Right atrium auricular region (tissue), 2 donors: Measurements from ENCODE around the gene MGLL. TPM values are rescaled to one million over a fixed set of nuclear protein-coding genes. Genes with fewer than 3 reads are reported as not detected.

ENCODE experiments used
- DNase-seq: peaks from one replicate; pipeline ENCODE4 v3.0.0-alpha.2; 2019; ENCODE audit warnings: low spot score
- H3K27ac ChIP-seq, 2 donors: fragments of 200-600 bp; sonication (generic); 1 replicate in 1 of 2; 2 replicates in 1 of 2; pipeline ENCODE4 v1.5.1; 2016 to 2019
- H3K27me3 ChIP-seq, 2 donors: fragments of 200-600 bp; sonication (generic); one replicate each; pipeline versions ENCODE4 v1.5.1 to v1.6.0; 2017 to 2019
- H3K36me3 ChIP-seq: fragments of 200-600 bp; sonication (generic); one replicate; pipeline ENCODE4 v1.5.1; 2016
- H3K4me1 ChIP-seq, 2 donors: fragments of 200-600 bp; sonication (generic); one replicate each; pipeline versions ENCODE4 v1.5.1 to v1.6.0; 2017 to 2019
- H3K4me3 ChIP-seq, 2 donors: fragments of 200-600 bp; sonication (generic); 1 replicate in 1 of 2; 2 replicates in 1 of 2; pipeline ENCODE4 v1.5.1; 2017 to 2019; ENCODE audit warnings: mild to moderate bottlenecking in 1 of 2, moderate library complexity in 1 of 2
- H3K9me3 ChIP-seq, 2 donors: fragments of 200-600 bp; sonication (generic); one replicate each; pipeline ENCODE4 v1.5.1; 2019
- total RNA-seq, 2 donors: library from RNA; depleted of rRNA; stranded (reverse); fragments of >200 nt; gene quantifications; one replicate each; pipeline ENCODE4 v1.1.0, GENCODE V29; 2016
- TF ChIP-seq, protein P1 (sequence below), 2 donors: fragments of 200-600 bp; sonication (generic); IDR thresholded peaks; one replicate each; pipeline ENCODE4 v1.5.1; 2019; ENCODE audit warnings: antibody characterized with exemption in 2 of 2

The MGLL gene
- total RNA-seq, 2 donors from 2014 or later, result 36.3 to 46.4 TPM

DNA sequence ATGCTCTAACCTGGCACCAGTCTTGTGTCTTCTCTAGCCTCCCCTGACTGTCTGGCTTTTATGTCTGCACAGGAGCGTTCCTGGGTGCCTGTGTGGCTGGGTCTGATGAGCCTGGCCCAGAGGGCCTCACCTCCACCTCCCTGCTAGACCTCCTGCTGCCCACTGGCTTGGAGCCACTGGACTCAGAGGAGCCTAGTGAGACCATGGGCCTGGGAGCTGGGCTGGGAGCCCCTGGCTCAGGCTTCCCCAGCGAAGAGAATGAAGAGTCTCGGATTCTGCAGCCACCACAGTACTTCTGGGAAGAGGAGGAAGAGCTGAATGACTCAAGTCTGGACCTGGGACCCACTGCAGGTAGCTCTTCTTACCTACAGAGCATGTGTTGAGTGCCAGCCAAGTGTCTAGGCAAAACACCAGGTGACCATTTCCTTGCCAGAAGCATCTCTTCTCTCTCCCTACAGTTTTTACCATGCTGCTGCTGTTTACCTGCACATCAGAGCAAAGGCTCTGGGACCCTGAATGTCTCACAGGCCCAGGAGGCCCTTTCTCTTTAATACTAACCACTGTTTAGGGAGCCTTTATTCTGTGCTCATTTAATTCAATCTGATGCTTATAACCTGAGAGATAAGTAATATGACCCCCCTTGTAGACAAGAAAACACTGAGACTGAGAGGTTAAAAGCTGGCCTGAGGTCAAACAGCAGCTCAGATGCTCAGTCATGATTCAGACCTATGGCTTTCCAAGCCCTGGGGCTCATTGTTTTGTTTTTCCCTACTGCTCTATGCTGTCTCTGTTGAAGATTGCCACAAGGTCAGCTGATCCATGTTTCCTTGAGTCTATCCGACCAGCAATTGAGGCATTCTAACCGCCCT is 182.9 kb downstream of the MGLL start:
- H3K36me3 ChIP-seq, result no peaks in the 10 kb centered on the region
- no peaks in the 10 kb centered on the region for H3K9me3 ChIP-seq
- no peaks in the 10 kb centered on the region for H3K27me3 ChIP-seq
- no peak for DNase-seq
- H3K27ac ChIP-seq, result no peak overlapping the region
- H3K4me3 ChIP-seq, result no peak overlapping the region
- no peaks in the 10 kb centered on the region for H3K4me1 ChIP-seq
- TF ChIP-seq, protein P1, sequence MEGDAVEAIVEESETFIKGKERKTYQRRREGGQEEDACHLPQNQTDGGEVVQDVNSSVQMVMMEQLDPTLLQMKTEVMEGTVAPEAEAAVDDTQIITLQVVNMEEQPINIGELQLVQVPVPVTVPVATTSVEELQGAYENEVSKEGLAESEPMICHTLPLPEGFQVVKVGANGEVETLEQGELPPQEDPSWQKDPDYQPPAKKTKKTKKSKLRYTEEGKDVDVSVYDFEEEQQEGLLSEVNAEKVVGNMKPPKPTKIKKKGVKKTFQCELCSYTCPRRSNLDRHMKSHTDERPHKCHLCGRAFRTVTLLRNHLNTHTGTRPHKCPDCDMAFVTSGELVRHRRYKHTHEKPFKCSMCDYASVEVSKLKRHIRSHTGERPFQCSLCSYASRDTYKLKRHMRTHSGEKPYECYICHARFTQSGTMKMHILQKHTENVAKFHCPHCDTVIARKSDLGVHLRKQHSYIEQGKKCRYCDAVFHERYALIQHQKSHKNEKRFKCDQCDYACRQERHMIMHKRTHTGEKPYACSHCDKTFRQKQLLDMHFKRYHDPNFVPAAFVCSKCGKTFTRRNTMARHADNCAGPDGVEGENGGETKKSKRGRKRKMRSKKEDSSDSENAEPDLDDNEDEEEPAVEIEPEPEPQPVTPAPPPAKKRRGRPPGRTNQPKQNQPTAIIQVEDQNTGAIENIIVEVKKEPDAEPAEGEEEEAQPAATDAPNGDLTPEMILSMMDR (IDR thresholded peaks at IDR 0.05), result no peak

Other genes with a start within 250 kb of the MGLL start
- gene TPRA1, start 231.8 kb downstream of the MGLL start, total RNA-seq, result 10 to 100 TPM; 24.0 to 27.3 TPM
- 1 to 10 TPM; 3.8 to 5.4 TPM for gene MCM2, start 224.1 kb downstream of the MGLL start, total RNA-seq
- gene PODXL2, start 193.3 kb downstream of the MGLL start, total RNA-seq, result 1 to 10 TPM; 1.9 to 2.9 TPM
- gene ABTB1, start 149.6 kb downstream of the MGLL start, total RNA-seq, result 10 to 100 TPM; 14.9 to 16.9 TPM
- gene KBTBD12, start 92.7 kb upstream of the MGLL start, total RNA-seq, result 1 to 10 TPM; 1.5 to 4.4 TPM
- 100 to 1,000 TPM in 1 of 2 donors, 10 to 100 TPM in 1; 74.5 to 109 TPM for gene SEC61A1, start 229.9 kb upstream of the MGLL start, total RNA-seq